Measurements from ENCODE around the gene POU6F1. TPM values are rescaled to one million over a fixed set of nuclear protein-coding genes. Genes with fewer than 3 reads are reported as not detected.
"Not testable (repeated sequence)": the region's sequence is repeated elsewhere in the genome, so short reads cannot be mapped to it uniquely, and the experiment has no call there.

POU6F1 gene
- total RNA-seq, 1 donor from 2014 or later: 12.4 TPM

DNA sequence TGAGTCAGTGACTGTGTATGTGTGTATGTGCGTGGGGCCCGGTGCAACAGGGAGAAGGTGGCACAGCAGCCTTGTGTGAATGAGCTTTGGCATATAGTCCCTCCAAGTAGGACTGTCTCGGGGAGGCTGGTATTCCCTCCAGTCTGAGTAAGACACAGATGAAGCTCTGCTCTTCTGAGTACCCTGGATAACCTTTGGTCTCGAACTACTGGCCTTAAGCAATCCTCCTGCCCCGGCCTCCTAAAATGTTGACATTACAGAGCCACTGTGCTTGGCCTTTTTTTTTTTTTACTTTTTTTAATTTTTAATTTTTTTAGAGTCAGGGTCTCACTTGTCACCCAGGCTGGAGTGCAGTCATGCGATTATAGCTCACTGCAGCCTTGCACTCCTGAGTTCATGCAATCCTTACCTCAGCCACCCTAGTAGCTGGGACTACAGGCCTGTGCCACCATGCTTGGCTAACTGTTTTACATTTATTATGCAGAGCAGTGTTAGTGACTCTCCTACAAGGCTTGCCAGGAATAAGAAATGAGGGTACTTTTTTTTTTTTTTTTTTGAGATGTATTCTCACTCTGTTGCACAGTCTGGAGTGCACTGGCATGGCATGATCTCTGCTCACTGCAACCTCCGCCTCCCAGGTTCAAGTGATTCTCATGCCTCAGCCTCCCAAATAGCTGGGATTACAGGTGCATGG is 11.4 kb upstream of the POU6F1 start:
- no peak for DNase-seq (ENCODE audit: low spot score)

GRCh38 chr12:51227962-51228361 is 10.1 kb upstream of the POU6F1 start:
- DNase-seq (ENCODE audit: low spot score): no peak

GRCh38 chr12:51227112-51227511 is 9.2 kb upstream of the POU6F1 start:
- DNase-seq (ENCODE audit: low spot score): not testable (repeated sequence)

- no peak for DNase-seq (ENCODE audit: low spot score)
These were observed 7.9 kb upstream of the POU6F1 start for GRCh38 chr12:51225771-51226170.

GRCh38 chr12:51225234-51225633 is 7.4 kb upstream of the POU6F1 start:
- DNase-seq (ENCODE audit: low spot score): no peak

DNA sequence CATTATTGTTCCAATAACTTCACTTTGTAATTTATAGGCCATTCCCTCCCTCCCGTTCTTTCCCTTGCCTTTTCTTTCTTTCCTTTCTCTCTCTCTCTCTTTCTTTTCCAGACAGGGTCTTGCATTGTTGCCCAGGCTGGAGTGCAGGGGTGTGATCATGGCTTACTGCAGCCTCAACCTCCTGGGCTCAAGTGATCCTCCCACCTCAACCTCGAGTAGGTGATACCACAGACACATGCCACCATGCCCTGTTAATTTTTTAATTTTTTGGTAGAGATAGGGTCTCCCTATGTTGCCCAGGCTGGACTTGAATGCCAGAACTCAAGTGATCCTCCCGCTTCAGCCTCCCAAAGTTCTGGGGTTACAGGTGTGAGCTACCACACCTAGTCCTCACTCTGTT is 6.8 kb upstream of the POU6F1 start:
- DNase-seq (ENCODE audit: low spot score): no peak

GRCh38 chr12:51222461-51222860 is 4.6 kb upstream of the POU6F1 start:
- no peak for DNase-seq (ENCODE audit: low spot score)

GRCh38 chr12:51219857-51220256 is 2.0 kb upstream of the POU6F1 start:
- DNase-seq (ENCODE audit: low spot score): not testable (repeated sequence)

- DNase-seq (ENCODE audit: low spot score): no peak
These were observed 1.5 kb upstream of the POU6F1 start for GRCh38 chr12:51219322-51219721.

DNA sequence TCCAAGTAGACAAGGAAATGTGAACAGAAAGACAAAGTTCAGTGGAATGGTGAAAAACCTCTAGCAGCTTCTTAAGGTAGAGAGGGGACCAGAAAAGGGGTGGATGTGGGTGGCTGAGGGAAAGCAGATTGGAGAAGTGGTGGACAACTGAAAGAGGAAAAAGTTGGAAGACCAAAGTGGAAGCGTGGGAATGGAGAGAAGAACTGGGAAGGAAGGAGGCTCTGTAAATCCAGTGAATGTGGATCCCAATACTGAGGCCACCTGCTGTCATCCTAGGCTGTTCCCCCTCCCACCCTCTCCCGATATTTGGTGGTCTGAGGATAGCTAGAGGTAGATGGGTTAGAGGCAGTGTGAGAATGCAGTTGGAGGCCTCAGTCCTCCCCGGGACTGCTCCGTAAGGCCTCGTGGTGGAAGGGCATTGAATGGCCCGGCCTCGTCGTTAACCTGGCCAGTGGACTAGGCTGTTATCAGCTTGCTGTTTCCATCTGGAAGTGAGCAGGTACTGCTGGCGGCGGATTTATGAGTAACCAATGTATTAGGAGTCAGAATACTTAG is 822 bp upstream of the POU6F1 start:
- peak; percentile 36 for DNase-seq (ENCODE audit: low spot score)

- peak; percentile 40 for DNase-seq (ENCODE audit: low spot score)
These were observed 512 bp downstream of the POU6F1 start for GRCh38 chr12:51217133-51217967.

DNA sequence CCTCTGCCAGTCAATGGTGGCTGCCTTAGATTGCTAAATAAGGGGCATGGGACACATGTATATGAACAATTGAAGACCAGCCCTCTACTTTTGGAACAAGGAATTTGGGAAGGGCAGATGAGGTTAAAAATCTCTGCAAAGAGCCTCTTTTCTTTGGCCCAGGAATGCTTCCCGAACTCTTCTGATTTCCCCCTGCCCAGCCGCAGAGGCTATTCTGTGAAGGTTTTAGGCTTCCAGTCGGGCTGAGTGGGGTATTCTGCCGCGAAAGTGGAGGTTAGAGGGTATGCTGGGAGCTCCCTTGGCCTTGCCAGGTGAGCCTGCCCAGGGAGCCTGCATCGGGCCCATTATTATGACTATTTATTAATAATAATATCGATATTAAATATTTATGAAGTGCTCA is 1.2 kb downstream of the POU6F1 start:
- DNase-seq (ENCODE audit: low spot score): no peak

- DNase-seq (ENCODE audit: low spot score): no peak
These were observed 3.0 kb downstream of the POU6F1 start for GRCh38 chr12:51214895-51215294.

DNA sequence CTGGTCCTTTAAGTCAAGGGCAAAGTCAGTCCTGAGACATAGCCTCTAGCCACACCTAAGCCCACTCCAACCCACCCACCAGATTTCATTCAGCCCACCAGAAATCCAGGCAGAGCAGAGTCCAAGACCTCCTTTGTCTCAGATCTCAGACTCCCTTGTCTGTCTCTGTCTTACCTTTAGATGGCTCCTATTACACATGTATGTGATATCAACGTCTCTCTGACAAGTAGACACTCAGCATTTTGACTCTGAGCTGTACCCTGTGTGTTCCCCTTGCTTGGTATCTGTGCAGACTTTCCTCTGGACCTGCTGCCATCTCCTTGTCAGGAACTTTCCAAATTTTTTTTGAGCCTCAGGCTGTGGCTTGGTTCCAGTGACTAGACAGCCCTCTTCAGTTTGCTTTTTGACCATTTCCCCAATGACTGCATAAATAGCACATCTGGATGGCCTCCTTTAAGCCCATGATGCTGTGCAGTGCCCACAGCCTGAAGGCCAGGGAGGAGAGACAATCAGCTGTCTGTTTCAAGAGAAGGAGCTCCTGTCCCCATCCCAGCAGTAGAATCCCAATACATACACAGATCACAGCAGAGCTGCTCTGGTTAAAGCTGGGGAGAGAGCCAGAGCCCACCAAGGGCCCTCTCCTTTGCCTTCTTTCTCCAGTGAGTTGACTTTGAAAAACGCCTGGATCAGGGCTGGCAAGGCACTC is 7.0 kb downstream of the POU6F1 start:
- DNase-seq (ENCODE audit: low spot score): no peak

DNA sequence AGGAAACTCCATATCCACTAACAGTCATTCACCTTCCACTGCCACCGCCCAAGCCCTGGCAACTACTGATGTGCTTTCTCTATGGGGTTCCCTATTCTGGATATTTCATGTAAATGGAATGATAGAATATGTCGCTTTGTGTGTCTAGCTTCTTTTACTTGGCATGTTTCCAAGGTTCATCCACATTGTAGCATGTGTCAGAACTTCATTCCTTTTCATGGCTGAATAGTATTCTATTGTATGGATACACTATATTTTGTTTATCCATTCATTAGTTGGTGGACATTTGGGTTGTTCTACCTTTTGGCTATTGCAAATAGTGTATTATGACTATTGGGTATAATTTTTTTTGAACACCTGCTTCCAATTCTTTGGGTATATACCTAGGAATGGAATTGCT is 8.6 kb downstream of the POU6F1 start:
- DNase-seq (ENCODE audit: low spot score): no peak

DNA sequence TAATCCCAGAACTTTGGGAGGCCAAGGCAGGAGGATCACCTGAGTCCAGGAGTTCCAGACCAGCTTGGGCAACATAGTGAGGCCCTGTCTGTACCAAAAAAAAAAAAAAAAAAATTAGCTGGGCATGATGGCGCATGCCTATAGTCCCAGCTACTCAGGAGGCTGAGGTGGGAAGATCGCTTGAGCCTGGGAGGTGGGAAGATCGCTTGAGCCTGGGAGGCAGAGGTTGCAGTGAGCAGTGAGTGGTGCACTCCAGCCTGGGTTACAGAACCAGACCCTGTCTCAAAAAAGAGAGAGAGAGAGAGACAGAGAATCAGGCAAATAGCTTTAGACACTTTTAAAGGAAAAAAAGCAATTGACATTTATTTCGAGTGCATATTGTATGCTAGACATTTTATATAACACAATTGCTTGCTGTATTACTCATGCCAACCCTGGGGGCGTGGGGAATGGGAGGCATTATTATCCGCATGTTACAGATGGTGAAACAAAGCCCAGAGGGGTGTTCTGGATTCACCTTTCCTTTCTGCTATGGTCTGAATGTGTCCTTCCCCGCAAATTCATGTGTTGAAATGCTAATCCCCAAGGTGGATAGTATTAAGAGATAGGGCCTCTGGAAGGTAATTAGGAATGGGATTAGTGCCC is 9.7 kb downstream of the POU6F1 start:
- no peak for DNase-seq (ENCODE audit: low spot score)

DNA sequence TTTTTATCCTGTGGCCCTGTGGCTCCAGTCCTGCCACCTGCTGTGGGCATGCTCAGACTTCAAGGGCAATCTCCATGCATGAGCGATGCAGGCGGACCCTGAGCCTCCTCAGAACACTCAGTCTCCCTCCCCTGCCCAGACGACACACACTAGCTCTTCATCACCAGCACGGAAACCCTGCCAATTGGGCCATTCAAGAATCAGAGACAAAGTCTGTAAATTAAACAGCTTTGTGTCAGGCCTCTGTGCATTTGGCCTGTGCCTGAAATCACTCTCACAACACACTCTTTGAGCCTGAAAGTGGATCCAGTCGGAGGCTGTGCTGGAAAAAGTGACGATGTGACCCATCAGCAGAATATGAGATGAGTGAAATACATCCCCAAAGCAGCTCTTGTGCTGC is 12.5 kb downstream of the POU6F1 start:
- DNase-seq (ENCODE audit: low spot score): no peak

DNA sequence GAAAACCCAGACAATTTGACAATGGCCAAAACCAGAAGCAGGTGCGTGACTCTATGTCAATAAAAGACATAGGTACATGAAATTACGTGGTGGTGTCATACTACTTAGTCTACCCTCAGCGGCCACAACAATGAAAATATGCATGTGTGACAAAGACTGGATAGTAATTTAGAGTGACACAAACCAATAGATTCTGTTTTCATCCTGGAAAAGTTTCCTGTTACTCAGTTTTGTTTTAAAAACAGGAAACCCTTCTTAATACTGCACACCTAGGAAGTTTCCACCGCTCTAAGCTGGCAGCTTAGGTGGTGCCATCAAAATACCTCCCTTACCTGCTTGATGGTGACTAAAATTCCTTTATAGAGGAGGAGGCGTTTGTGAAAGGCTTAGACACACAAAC is 15.1 kb downstream of the POU6F1 start:
- no peak for DNase-seq (ENCODE audit: low spot score)

GRCh38 chr12:51200806-51201205 is 17.1 kb downstream of the POU6F1 start:
- DNase-seq (ENCODE audit: low spot score): no peak

DNA sequence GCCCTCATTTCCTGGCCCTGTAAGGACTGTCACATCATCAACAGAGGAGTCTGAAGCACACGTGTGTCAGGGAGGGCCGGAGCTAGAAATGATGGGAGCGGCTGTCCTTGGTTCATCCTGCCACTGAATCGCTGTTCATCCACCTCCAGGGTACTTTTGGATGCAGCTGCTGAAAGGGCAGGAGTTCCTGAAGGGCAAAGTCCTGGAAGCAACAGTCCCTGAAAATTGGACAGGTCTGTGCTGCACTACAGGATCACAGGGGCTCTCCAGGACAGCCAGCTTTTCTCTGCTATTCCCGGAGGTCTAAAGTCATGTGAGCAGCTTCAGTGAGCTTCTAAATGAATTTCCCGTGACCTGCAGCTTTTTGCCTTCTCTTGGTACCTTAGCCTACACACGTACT is 17.7 kb downstream of the POU6F1 start:
- no peak for DNase-seq (ENCODE audit: low spot score)

- no peak for DNase-seq (ENCODE audit: low spot score)
These were observed 18.4 kb downstream of the POU6F1 start for GRCh38 chr12:51199366-51199945.
